ENCODE measurements around the gene XYLT1. TPM values are rescaled to one million over a fixed set of nuclear protein-coding genes. Genes with fewer than 3 reads are reported as not detected.

Gene XYLT1
- total and polyA plus RNA-seq, 2 of the 4 experiments (the other 2 are of a cell fraction), result 9.0 to 12.7 TPM

DNA sequence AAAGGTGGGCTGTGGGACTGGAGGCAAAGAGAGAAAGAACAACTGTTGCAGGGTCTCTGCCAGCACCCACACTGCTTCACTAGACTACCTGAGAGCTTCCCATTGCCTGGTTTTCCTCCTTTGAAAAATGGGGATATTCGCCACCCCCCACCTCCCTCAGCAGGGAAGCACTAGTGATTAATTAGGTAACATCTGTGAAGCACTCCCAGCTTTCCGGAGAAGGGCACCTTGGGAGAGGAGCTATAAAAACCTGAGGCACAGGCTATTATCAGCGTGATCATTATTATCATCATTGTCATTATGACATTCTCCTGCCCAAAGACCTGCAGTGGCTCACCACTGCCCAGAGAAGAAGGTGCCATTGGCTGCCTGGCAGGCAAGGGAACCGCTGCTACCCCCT lies 83.5 kb downstream of the XYLT1 start:
- Histone ChIP-seq H2BK20ac (ENCODE audit: low read depth, low read length) (no peak overlapping the region), H2AK5ac (ENCODE audit: low read depth, low read length) (no peak overlapping the region), H3K36me3 (ENCODE audit: control insufficient read depth, insufficient read depth, low read length) (no peaks in the 10 kb centered on the region), H4K5ac (ENCODE audit: low read depth, low read length) (no peak overlapping the region), H2BK5ac (ENCODE audit: low read depth, low read length, poor library complexity, severe bottlenecking) (no peak overlapping the region), H4K91ac (ENCODE audit: insufficient read depth, low read depth, low read length) (no peak overlapping the region), H3K18ac (ENCODE audit: low read depth, low read length) (no peak overlapping the region), H3K4ac (ENCODE audit: low read depth, low read length) (no peak overlapping the region), H3K4me1 (ENCODE audit: control insufficient read depth, insufficient read depth, low read length) (no peaks in the 10 kb centered on the region), H2AFZ (replicated peaks; ENCODE audit: low read length, poor library complexity) (no peak overlapping the region), H2BK15ac (ENCODE audit: low read depth, low read length) (no peak overlapping the region), H3K4me3 (ENCODE audit: insufficient read depth, low read depth, low read length) (no peak overlapping the region), H3K23ac (ENCODE audit: low read depth, low read length) (no peak overlapping the region), H3K9ac (ENCODE audit: low read depth, low read length) (no peak overlapping the region), H3K14ac (replicated peaks; ENCODE audit: low read depth, low read length) (no peak overlapping the region), H3K79me1 (ENCODE audit: low read depth in 1 of 2, low read length in 2 of 2) (peaks cover 14 to 45% of the 10 kb centered on the region in 2 experiments; a peak in 3 of 4 replicates), H3K27ac (ENCODE audit: insufficient read depth, low read length) (no peak overlapping the region), H2BK120ac (ENCODE audit: low read depth, low read length) (no peak overlapping the region), H2AK9ac (replicated peaks; ENCODE audit: low read depth, low read length, poor library complexity) (no peak overlapping the region), H3K9me1 (ENCODE audit: insufficient read depth, low read length) (peaks cover 8% of the 10 kb centered on the region; the same call in 1 of the 2 replicates), H3K4me2 (ENCODE audit: low read depth, low read length) (no peak overlapping the region), H3K56ac (ENCODE audit: extremely low read depth, insufficient read depth, low read length) (no peak overlapping the region), H4K8ac (ENCODE audit: low read depth in 2 of 2, low read length in 2 of 2) (no peak overlapping the region), H3K9me3 (ENCODE audit: control insufficient read depth, insufficient read depth, low read length) (no peaks in the 10 kb centered on the region), H3K27me3 (ENCODE audit: control insufficient read depth, insufficient read depth, low read length) (no peaks in the 10 kb centered on the region), H4K20me1 (ENCODE audit: insufficient read depth, low read length) (peaks cover 18% of the 10 kb centered on the region)
- dilution Hi-C loops (cut with HindIII; ENCODE audit: low sequenced_read_pairs, unreplicated experiment) (no loop called here), in situ Hi-C loops (cut with MboI; ENCODE audit: low sequenced_read_pairs) (no loop called here), intact Hi-C loops (cut with micrococcal nuclease) (no loop called here)
- ATAC-seq (ENCODE audit: low read depth), result no peak
- no CpG with 5 or more reads among the region's 4 CpGs for WGBS, 2 experiments (ENCODE audit: extremely low coverage in 2 of 2, insufficient read length in 1 of 2)
- ChIA-PET CTCF (no interaction called here), POLR2A (ENCODE audit: unreplicated experiment) (interaction anchor here (0.7 kb wide), 1 partner anchor 21 kb away, joined by 4 read pairs; no protein-coding TSS in a partner anchor)
- DNase-seq, result no peak
- BruUV-seq (replicated peaks), result no TSS peak
- TF ChIP-seq MAFK (IDR thresholded peaks at IDR 0.05; ENCODE audit: low read depth, low read length) (no peak), RFX5 (IDR thresholded peaks at IDR 0.05; ENCODE audit: low read depth, low read length) (no peak), RAD21 (IDR thresholded peaks at IDR 0.05; ENCODE audit: low read length) (no peak), MXI1 (IDR thresholded peaks at IDR 0.05; ENCODE audit: borderline replicate concordance, low read depth, low read length) (no peak), MAZ (IDR thresholded peaks at IDR 0.05; ENCODE audit: borderline replicate concordance, low read depth, low read length) (no peak), SMC3 (IDR thresholded peaks at IDR 0.05; ENCODE audit: low read depth, low read length) (no peak), NFE2L2 (IDR thresholded peaks at IDR 0.05; ENCODE audit: low read depth, low read length) (no peak), FOS (IDR thresholded peaks at IDR 0.05; ENCODE audit: low read depth, low read length) (no peak), CHD1 (IDR thresholded peaks at IDR 0.05; ENCODE audit: low read depth, low read length) (no peak), BHLHE40 (IDR thresholded peaks at IDR 0.05; ENCODE audit: low read depth, low read length) (no peak), POLR2A (IDR thresholded peaks at IDR 0.05; ENCODE audit: low read depth, low read length) (no peak), CEBPB (IDR thresholded peaks at IDR 0.05; ENCODE audit: low read depth, low read length) (no peak), RCOR1 (IDR thresholded peaks at IDR 0.05; ENCODE audit: insufficient replicate concordance, low read length) (no peak)
- TF ChIP-seq, protein P1, sequence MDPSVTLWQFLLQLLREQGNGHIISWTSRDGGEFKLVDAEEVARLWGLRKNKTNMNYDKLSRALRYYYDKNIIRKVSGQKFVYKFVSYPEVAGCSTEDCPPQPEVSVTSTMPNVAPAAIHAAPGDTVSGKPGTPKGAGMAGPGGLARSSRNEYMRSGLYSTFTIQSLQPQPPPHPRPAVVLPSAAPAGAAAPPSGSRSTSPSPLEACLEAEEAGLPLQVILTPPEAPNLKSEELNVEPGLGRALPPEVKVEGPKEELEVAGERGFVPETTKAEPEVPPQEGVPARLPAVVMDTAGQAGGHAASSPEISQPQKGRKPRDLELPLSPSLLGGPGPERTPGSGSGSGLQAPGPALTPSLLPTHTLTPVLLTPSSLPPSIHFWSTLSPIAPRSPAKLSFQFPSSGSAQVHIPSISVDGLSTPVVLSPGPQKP (IDR thresholded peaks at IDR 0.05; ENCODE audit: borderline replicate concordance, low read depth, low read length), result no peak
- TF ChIP-seq, protein P2, sequence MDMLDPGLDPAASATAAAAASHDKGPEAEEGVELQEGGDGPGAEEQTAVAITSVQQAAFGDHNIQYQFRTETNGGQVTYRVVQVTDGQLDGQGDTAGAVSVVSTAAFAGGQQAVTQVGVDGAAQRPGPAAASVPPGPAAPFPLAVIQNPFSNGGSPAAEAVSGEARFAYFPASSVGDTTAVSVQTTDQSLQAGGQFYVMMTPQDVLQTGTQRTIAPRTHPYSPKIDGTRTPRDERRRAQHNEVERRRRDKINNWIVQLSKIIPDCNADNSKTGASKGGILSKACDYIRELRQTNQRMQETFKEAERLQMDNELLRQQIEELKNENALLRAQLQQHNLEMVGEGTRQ (IDR thresholded peaks at IDR 0.05; ENCODE audit: low read depth, low read length), result no peak
- TF ChIP-seq, protein P3, sequence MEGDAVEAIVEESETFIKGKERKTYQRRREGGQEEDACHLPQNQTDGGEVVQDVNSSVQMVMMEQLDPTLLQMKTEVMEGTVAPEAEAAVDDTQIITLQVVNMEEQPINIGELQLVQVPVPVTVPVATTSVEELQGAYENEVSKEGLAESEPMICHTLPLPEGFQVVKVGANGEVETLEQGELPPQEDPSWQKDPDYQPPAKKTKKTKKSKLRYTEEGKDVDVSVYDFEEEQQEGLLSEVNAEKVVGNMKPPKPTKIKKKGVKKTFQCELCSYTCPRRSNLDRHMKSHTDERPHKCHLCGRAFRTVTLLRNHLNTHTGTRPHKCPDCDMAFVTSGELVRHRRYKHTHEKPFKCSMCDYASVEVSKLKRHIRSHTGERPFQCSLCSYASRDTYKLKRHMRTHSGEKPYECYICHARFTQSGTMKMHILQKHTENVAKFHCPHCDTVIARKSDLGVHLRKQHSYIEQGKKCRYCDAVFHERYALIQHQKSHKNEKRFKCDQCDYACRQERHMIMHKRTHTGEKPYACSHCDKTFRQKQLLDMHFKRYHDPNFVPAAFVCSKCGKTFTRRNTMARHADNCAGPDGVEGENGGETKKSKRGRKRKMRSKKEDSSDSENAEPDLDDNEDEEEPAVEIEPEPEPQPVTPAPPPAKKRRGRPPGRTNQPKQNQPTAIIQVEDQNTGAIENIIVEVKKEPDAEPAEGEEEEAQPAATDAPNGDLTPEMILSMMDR (conservative IDR thresholded peaks at IDR 0.05; ENCODE audit: low read depth, low read length), result no peak
